Natural killer cell treated with Interleukin-12 subunit alpha and Interleukin-12 subunit beta and Interleukin-15 and Interleukin-18, amount 100 ng/mL, for 72 hours (primary cell): ENCODE data around the gene SQSTM1. TPM values are rescaled to one million over a fixed set of nuclear protein-coding genes. Genes with fewer than 3 reads are reported as not detected.

Experiments
- ATAC-seq, 2 donors: fragments of 150-1000 bp; cut with Tn5 transposase in 1 of 2; sonication (Bioruptor Pico), chemical (Tn5 transposase) in 1 of 2; 2 replicates each; pipeline ENCODE4 v1.10.0; 2021
- DNase-seq: peaks from one replicate; pipeline ENCODE4 v3.0.0; 2022; ENCODE audit warnings: low spot score
- H3K27ac Mint-ChIP-seq, 2 donors: 1 replicate in 1 of 2; 2 replicates in 1 of 2; pipeline ENCODE4 v1.8.0; 2022; ENCODE audit warnings: mixed read lengths in 2 of 2, mild to moderate bottlenecking in 1 of 2, moderate library complexity in 1 of 2
- H3K27me3 Mint-ChIP-seq, 2 donors: 1 replicate in 1 of 2; 2 replicates in 1 of 2; pipeline ENCODE4 v1.8.0; 2022; ENCODE audit warnings: mixed read lengths in 2 of 2
- H3K36me3 Mint-ChIP-seq: one replicate; pipeline ENCODE4 v1.8.0; 2022; ENCODE audit warnings: mixed read lengths
- H3K4me1 Mint-ChIP-seq, 2 donors: 1 replicate in 1 of 2; 2 replicates in 1 of 2; pipeline ENCODE4 v1.8.0; 2022; ENCODE audit warnings: low read depth in 2 of 2, mixed read lengths in 2 of 2, mild to moderate bottlenecking in 1 of 2
- H3K4me3 Mint-ChIP-seq: one replicate; pipeline ENCODE4 v1.8.0; 2022; ENCODE audit warnings: mixed read lengths
- H3K9me3 Mint-ChIP-seq: 2 replicates; pipeline ENCODE4 v1.8.0; 2022; ENCODE audit warnings: mixed read lengths
- total RNA-seq, 2 donors: library from RNA; stranded (reverse); gene quantifications; one replicate each; pipeline ENCODE4 v1.2.3, GENCODE V29; 2022

Gene SQSTM1
- total RNA-seq, 2 donors from 2014 or later = 218 to 332 TPM

GRCh38 chr5:179878222-179879002 lies 57.7 kb downstream of the SQSTM1 start:
- peaks cover 4% of the 10 kb centered on the region for H3K9me3 Mint-ChIP-seq
- no peaks in the 10 kb centered on the region for H3K4me1 Mint-ChIP-seq
- H3K4me3 Mint-ChIP-seq = no peak overlapping the region
- H3K27me3 Mint-ChIP-seq = no peaks in the 10 kb centered on the region
- peaks cover 9% of the 10 kb centered on the region for H3K36me3 Mint-ChIP-seq
- DNase-seq (no peak), ATAC-seq (no peak)
- no peak overlapping the region for H3K27ac Mint-ChIP-seq

GRCh38 chr5:179879003-179879689 lies 58.4 kb downstream of the SQSTM1 start:
- H3K27ac Mint-ChIP-seq = no peak overlapping the region
- H3K4me3 Mint-ChIP-seq = no peak overlapping the region
- DNase-seq = no peak
- ATAC-seq = no peak
- H3K36me3 Mint-ChIP-seq = peaks cover 17% of the 10 kb centered on the region
- H3K9me3 Mint-ChIP-seq = peaks cover 9% of the 10 kb centered on the region
- no peaks in the 10 kb centered on the region for H3K4me1 Mint-ChIP-seq
- no peaks in the 10 kb centered on the region for H3K27me3 Mint-ChIP-seq

GRCh38 chr5:179879690-179880010 lies 58.9 kb downstream of the SQSTM1 start:
- ATAC-seq = peak in 1 of 2 donors; percentile 4
- Mint-ChIP-seq H3K9me3 (peaks cover 9% of the 10 kb centered on the region), H3K27ac (no peak overlapping the region), H3K4me1 (no peaks in the 10 kb centered on the region), H3K4me3 (no peak overlapping the region), H3K27me3 (no peaks in the 10 kb centered on the region), H3K36me3 (peaks cover 22% of the 10 kb centered on the region)
- no peak for DNase-seq

DNA sequence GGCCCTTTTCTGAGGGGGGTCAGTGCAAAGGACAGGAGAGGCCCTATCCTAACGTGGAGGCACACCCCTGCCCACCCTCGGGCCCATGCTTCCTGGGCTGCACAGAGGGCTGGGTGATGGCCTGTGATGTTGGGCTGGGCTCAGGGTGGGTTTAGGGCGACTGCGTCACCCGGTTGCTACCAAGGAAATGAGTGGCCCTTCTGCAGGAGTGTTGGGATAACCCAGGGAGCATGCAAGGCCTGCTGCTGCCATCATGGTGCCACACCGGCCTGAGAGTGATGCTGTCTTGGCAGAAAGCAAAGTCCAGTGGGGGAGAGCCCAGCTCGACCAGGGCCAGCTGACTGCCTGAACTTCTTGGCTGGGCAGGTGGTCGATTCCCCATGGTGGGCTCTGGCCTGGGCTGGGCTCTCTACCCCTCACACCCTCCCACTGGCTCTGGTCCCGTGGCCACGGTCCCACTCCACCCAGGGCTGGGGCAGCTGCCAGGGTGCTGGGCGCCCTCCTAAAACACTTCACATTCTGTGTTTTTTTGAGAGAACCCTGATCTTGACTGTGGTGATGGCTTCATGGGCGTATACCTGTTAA lies 59.5 kb downstream of the SQSTM1 start:
- Mint-ChIP-seq H3K27me3 (no peaks in the 10 kb centered on the region), H3K36me3 (peaks cover 27% of the 10 kb centered on the region), H3K9me3 (peaks cover 9% of the 10 kb centered on the region), H3K4me1 (no peaks in the 10 kb centered on the region), H3K27ac (no peak overlapping the region), H3K4me3 (no peak overlapping the region)
- ATAC-seq (peak in 1 of 2 donors; percentile 7), DNase-seq (no peak)

- peaks cover 32% of the 10 kb centered on the region for H3K36me3 Mint-ChIP-seq
Observed at GRCh38 chr5:179880848-179881590, 60.3 kb downstream of the SQSTM1 start.

DNA sequence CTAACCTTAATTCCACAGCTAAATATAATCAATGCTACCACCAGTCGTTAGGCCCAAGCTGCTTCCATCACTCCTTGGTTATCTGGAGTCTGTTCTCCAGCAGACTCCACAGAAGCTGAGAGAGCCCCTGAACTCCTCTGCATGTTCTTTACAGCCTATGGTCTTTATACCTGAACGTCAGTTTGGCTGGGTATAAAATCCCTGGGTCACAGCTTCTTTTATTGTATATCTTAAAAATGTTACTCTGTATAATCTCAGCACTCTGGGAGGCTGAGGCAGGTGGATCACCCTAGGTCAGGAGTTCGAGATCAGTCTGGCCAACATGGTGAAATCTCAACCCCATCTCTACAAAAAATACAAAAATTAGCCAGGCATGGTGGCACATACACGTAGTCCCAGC lies 61.6 kb downstream of the SQSTM1 start:
- H3K9me3 Mint-ChIP-seq = peaks cover 9% of the 10 kb centered on the region
- DNase-seq (peak; percentile 18), ATAC-seq (no peak)
- no peaks in the 10 kb centered on the region for H3K27me3 Mint-ChIP-seq
- no peak overlapping the region for H3K4me3 Mint-ChIP-seq
- no peaks in the 10 kb centered on the region for H3K4me1 Mint-ChIP-seq
- no peak overlapping the region for H3K27ac Mint-ChIP-seq
- peaks cover 44% of the 10 kb centered on the region for H3K36me3 Mint-ChIP-seq

More at GRCh38 chr5:179880848-179881590, 60.3 kb downstream of the SQSTM1 start:
- Mint-ChIP-seq H3K27ac (no peak overlapping the region), H3K4me3 (no peak overlapping the region), H3K27me3 (no peaks in the 10 kb centered on the region), H3K9me3 (peaks cover 9% of the 10 kb centered on the region), H3K4me1 (no peaks in the 10 kb centered on the region)
- ATAC-seq (no peak), DNase-seq (peak; percentile 32)

DNA sequence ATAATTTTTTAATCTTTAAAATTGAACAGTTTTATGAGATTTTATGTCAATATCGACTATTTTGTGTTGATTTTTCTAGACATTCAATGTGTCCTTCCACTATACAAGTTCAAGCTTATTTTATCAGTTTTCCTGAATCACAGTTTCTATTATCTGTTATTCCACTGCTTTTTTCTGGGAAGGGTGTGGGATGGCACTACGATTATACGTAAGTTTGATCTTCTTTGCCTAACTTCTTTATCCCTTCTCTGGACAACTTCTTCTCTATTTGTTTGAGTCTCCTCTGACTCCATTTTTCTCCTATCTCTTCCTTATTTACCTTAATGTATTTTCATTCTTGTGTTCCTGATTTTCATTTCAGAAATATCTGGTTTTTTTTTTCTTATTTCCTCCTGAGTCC lies 62.5 kb downstream of the SQSTM1 start:
- H3K9me3 Mint-ChIP-seq = peaks cover 9% of the 10 kb centered on the region
- H3K27me3 Mint-ChIP-seq = no peaks in the 10 kb centered on the region
- DNase-seq (no peak), ATAC-seq (no peak)
- no peak overlapping the region for H3K4me3 Mint-ChIP-seq
- peaks cover 42% of the 10 kb centered on the region for H3K36me3 Mint-ChIP-seq
- no peaks in the 10 kb centered on the region for H3K4me1 Mint-ChIP-seq
- H3K27ac Mint-ChIP-seq = no peak overlapping the region

DNA sequence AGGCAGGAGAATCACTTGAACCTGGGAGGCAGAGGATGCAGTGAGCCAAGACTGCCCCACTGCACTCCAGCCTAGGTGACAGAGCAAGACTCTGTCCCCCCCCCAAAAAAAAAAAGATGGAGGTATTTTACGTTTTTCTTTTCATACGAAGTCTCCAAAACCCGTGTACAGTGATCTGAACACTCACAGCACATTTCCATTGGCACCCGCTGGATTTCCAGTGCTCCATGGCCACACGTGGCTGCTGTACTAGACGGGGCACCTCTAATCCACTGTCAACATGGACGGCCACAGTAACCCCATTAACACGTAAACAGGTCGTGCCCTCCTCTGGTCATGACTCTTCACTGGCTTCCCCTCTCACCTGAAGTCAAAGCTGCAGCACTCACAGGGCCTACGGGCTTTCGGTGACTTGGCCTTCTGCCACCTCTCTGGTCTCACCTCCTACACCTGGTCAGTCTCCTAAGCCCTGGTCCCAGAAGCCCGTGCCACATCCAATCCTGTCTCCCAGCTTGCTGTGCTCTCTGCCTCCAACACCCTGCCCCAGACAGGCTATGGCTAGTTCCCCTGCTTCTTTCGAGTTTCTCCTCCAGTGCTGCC lies 64.9 kb downstream of the SQSTM1 start:
- Mint-ChIP-seq H3K36me3 (peaks cover 42% of the 10 kb centered on the region), H3K4me3 (no peak overlapping the region), H3K9me3 (peaks cover 9% of the 10 kb centered on the region), H3K27me3 (no peaks in the 10 kb centered on the region), H3K27ac (no peak overlapping the region), H3K4me1 (peaks cover 0 to 2% of the 10 kb centered on the region in 2 donors)
- DNase-seq (peak; percentile 47), ATAC-seq (peak in 1 of 2 donors; percentile 18)

DNA sequence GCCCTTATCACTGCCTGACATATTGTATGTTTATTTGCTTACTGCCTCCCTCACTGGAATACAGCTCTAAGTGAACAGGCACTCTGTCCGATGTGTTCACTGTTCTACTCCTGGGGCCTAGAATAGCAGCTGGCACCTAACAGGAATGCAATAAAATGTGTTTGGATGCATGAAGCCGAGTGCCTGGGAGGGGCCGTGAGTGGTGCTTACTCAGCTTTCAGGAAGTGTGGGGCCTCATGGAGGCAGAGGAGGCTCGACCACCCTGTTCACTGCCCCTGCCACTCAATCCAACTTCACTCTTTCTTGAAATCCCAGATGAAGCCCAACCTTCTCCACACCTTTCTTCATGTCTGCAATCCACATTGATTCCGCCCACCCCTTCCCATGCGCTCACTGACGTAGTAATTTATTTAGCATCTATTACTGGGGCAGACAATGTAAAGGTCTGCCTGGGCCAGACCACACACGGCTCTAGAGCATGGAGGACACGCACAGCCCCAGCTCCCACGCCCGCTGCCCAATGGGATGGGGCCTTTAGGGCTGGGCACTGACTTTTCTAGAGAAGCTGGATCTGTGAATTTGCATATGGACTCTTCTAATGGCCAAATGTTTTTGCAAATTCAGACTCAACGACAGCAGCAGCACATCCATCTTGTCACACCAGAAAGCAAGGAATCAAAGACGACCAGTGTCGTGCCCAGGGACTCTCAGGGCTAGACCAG lies 65.6 kb downstream of the SQSTM1 start:
- Mint-ChIP-seq H3K9me3 (peaks cover 9% of the 10 kb centered on the region), H3K27ac (no peak overlapping the region)

GRCh38 chr5:179887095-179887494 lies 66.4 kb downstream of the SQSTM1 start:
- DNase-seq = no peak
- Mint-ChIP-seq H3K4me1 (peaks cover 0 to 2% of the 10 kb centered on the region in 2 donors), H3K9me3 (peaks cover 9% of the 10 kb centered on the region), H3K4me3 (no peak overlapping the region), H3K36me3 (peaks cover 42% of the 10 kb centered on the region), H3K27me3 (no peaks in the 10 kb centered on the region), H3K27ac (no peak overlapping the region)
- ATAC-seq = no peak

More for the DNA sequence above, 65.6 kb downstream of the SQSTM1 start:
- no peak for DNase-seq
- Mint-ChIP-seq H3K4me1 (peaks cover 0 to 2% of the 10 kb centered on the region in 2 donors), H3K36me3 (peaks cover 42% of the 10 kb centered on the region), H3K4me3 (no peak overlapping the region), H3K27me3 (no peaks in the 10 kb centered on the region)
- ATAC-seq = no peak
